Glomerular visceral epithelial cell (primary cell): ENCODE results near the gene ABCB10.
"Not testable (repeated sequence)": the region's sequence is repeated elsewhere in the genome, so short reads cannot be mapped to it uniquely, and the experiment has no call there.

Experiments used
- DNase-seq: peaks from one replicate; pipeline ENCODE4 v3.0.0-alpha.2; 2016; ENCODE audit errors: extremely low spot score

The ABCB10 gene

GRCh38 chr1:229475859-229476258 is 82.6 kb downstream of the ABCB10 start:
- DNase-seq: not testable (repeated sequence)

- no peak for DNase-seq
These were observed 84.0 kb downstream of the ABCB10 start for GRCh38 chr1:229474509-229474908.

GRCh38 chr1:229471175-229471574 is 87.3 kb downstream of the ABCB10 start:
- no peak for DNase-seq

- DNase-seq: no peak
These were observed 88.0 kb downstream of the ABCB10 start for GRCh38 chr1:229470406-229471043.

GRCh38 chr1:229466887-229467286 is 91.6 kb downstream of the ABCB10 start:
- no peak for DNase-seq
